HEK293 (cell line): ENCODE results near the gene BCAP31.
A peak's percentile ranks its signal among the peaks of the same experiment; 100 is the strongest.
"Not testable (repeated sequence)": the region's sequence is repeated elsewhere in the genome, so short reads cannot be mapped to it uniquely, and the experiment has no call there.

Experiments
- CTCF ChIA-PET: fragments of 350-600 bp; formaldehyde crosslinking; extraction: SDS; loops from one replicate; lab custom pipeline; 2021; ENCODE audit warnings: antibody characterized with exemption; lab: Yijun Ruan, JAX
- POLR2A ChIA-PET: fragments of 300-600 bp; formaldehyde crosslinking; extraction: SDS; loops from one replicate; lab custom pipeline; 2020; ENCODE audit warnings: antibody characterized with exemption, inconsistent platforms; lab: Yijun Ruan, JAX
- H3K27ac ChIP-seq: fragments of 200-500 bp; sonication (Bioruptor generic); 2 replicates; pipeline ENCODE4 v1.5.1; 2014; ENCODE audit warnings: low read depth, low read length, control low read depth, inconsistent platforms; ENCODE audit errors: extremely low read depth
- H3K36me3 ChIP-seq, 2 experiments: fragments of 200-500 bp in 1 of 2; sonication (Bioruptor generic) in 1 of 2; 1 replicate in 1 of 2; 2 replicates in 1 of 2; pipeline ENCODE4 v1.5.1; 2014 to 2017; ENCODE audit warnings: inconsistent platforms in 2 of 2, low read length in 2 of 2; ENCODE audit not compliant: control insufficient read depth in 2 of 2, insufficient read depth in 1 of 2
- H3K4me1 ChIP-seq: fragments of 200-500 bp; sonication (Bioruptor generic); 2 replicates; pipeline ENCODE4 v1.5.1; 2014; ENCODE audit warnings: mild to moderate bottlenecking, low read length, inconsistent platforms; ENCODE audit not compliant: control insufficient read depth, insufficient read depth
- H3K4me3 ChIP-seq: 2 replicates; pipeline ENCODE4 v1.5.1; 2011; ENCODE audit warnings: low read depth, mild to moderate bottlenecking, control low read depth, low read length, moderate library complexity
- H3K9me3 ChIP-seq: fragments of 200-500 bp; sonication (Bioruptor generic); 2 replicates; pipeline ENCODE4 v1.5.1; 2014; ENCODE audit warnings: low read depth, low read length, inconsistent platforms; ENCODE audit not compliant: control insufficient read depth, insufficient read depth
- EGR2 ChIP-seq: fragments of 450-650 bp; formaldehyde crosslinking; IDR thresholded peaks from 2 replicates; pipeline ENCODE4 v1.5.1; 2016; ENCODE audit warnings: low read depth, missing biosample characterization, missing genetic modification characterization
- GLIS2 ChIP-seq: fragments of 450-650 bp; formaldehyde crosslinking; IDR thresholded peaks from 2 replicates; pipeline ENCODE4 v1.5.1; 2016; ENCODE audit warnings: missing biosample characterization, missing genetic modification characterization
- HOXC10 ChIP-seq: sonication (generic); formaldehyde crosslinking; IDR thresholded peaks from 2 replicates; pipeline ENCODE4 v1.8.1; 2023; ENCODE audit warnings: mild to moderate bottlenecking, missing genetic modification reagents
- KLF10 ChIP-seq: fragments of 450-650 bp; IDR thresholded peaks from 2 replicates; pipeline ENCODE4 v1.5.1; 2018; ENCODE audit warnings: missing biosample characterization, mild to moderate bottlenecking, missing genetic modification characterization
- KLF9 ChIP-seq: fragments of 450-650 bp; formaldehyde crosslinking; IDR thresholded peaks from 2 replicates; pipeline ENCODE4 v1.5.1; 2016; ENCODE audit warnings: missing biosample characterization, missing genetic modification characterization, low read depth
- YY2 ChIP-seq: fragments of 450-650 bp; formaldehyde crosslinking; IDR thresholded peaks from 2 replicates; pipeline ENCODE4 v1.5.1; 2016; ENCODE audit warnings: missing biosample characterization, missing genetic modification characterization
- ZFHX2 ChIP-seq: fragments of 450-650 bp; formaldehyde crosslinking; conservative IDR thresholded peaks from 2 replicates; pipeline ENCODE4 v1.5.1; 2016; ENCODE audit warnings: missing biosample characterization, missing genetic modification characterization
- ZFP37 ChIP-seq: fragments of 450-650 bp; formaldehyde crosslinking; IDR thresholded peaks from 2 replicates; pipeline ENCODE4 v1.5.1; 2016; ENCODE audit warnings: missing biosample characterization, missing genetic modification characterization
- ZNF398 ChIP-seq: fragments of 450-650 bp; formaldehyde crosslinking; IDR thresholded peaks from 2 replicates; pipeline ENCODE4 v1.5.1; 2017; ENCODE audit warnings: missing biosample characterization, missing genetic modification characterization
- ZNF621 ChIP-seq: fragments of 450-650 bp; formaldehyde crosslinking; IDR thresholded peaks from 2 replicates; pipeline ENCODE4 v1.5.1; 2017; ENCODE audit warnings: missing biosample characterization, missing genetic modification characterization
- TF ChIP-seq, protein P1 (sequence below): fragments of 450-650 bp; formaldehyde crosslinking; IDR thresholded peaks from 2 replicates; pipeline ENCODE4 v1.5.1; 2016; ENCODE audit warnings: missing biosample characterization, missing genetic modification characterization

The BCAP31 gene

GRCh38 chrX:153693216-153694086, 30.7 kb downstream of the BCAP31 start (continued):
- TF ChIP-seq ZFP37 (tag by site-specific recombination): peak; percentile 60; the same call in 1 of the 2 replicates

- peaks cover 0 to 74% of the 10 kb centered on the region in 2 experiments; a peak in 1 of 3 replicates for H3K36me3 ChIP-seq
- POLR2A ChIA-PET: no interaction called here
- no peak for TF ChIP-seq KLF10 (tag by site-specific recombination)
- TF ChIP-seq EGR2 (tag by site-specific recombination): peak; percentile 90
- no peak for TF ChIP-seq KLF9 (tag by site-specific recombination)
- peak; percentile 90 for TF ChIP-seq ZFHX2 (tag by site-specific recombination)
- peak; percentile 43 for TF ChIP-seq ZNF398 (tag by site-specific recombination)
- TF ChIP-seq, all 188 proteins: peak for 3
- CTCF ChIA-PET: interaction anchor here (1.8 kb wide), 1 partner anchor 16 kb away, joined by 4 read pairs; no protein-coding TSS in a partner anchor
- H3K9me3 ChIP-seq: no peaks in the 10 kb centered on the region
- H3K27ac ChIP-seq: peak overlapping the region; percentile 46; the same call in 1 of the 2 replicates
- no peak overlapping the region for H3K4me3 ChIP-seq
- no peaks in the 10 kb centered on the region for H3K4me1 ChIP-seq
Observed at GRCh38 chrX:153692611-153693156, 31.5 kb downstream of the BCAP31 start.

DNA sequence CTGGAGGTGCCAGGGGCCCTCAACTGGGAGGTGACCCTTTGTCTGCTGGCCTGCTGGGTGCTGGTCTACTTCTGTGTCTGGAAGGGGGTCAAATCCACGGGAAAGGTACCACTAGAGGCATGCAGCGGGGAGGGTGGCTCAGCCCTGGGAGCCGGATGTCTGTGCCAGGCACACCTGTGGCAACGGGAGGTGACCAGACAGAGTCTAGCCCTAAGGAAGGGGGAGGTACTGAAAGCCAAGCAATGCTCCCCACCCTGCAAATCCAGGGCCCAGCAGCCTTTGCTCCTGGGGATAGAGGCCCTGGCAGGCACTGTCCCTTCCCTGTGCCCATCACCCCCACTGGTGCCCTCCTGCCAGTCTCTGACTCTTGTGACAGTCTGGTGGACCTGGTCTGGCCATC, 32.2 kb downstream of the BCAP31 start:
- CTCF ChIA-PET: interaction anchor here (1.8 kb wide), 1 partner anchor 17 kb away, joined by 4 read pairs; no protein-coding TSS in a partner anchor
- H3K36me3 ChIP-seq: peaks cover 0 to 69% of the 10 kb centered on the region in 2 experiments; a peak in 1 of 3 replicates
- no peak for TF ChIP-seq YY2 (tag by site-specific recombination)
- 0 out of 2 replicates have a peak, but pooled peaks have one; percentile 77 for TF ChIP-seq HOXC10 (CRISPR knock-in tag)
- no peak for TF ChIP-seq ZNF621 (tag by site-specific recombination)
- TF ChIP-seq, all 188 proteins: peak for 1

DNA sequence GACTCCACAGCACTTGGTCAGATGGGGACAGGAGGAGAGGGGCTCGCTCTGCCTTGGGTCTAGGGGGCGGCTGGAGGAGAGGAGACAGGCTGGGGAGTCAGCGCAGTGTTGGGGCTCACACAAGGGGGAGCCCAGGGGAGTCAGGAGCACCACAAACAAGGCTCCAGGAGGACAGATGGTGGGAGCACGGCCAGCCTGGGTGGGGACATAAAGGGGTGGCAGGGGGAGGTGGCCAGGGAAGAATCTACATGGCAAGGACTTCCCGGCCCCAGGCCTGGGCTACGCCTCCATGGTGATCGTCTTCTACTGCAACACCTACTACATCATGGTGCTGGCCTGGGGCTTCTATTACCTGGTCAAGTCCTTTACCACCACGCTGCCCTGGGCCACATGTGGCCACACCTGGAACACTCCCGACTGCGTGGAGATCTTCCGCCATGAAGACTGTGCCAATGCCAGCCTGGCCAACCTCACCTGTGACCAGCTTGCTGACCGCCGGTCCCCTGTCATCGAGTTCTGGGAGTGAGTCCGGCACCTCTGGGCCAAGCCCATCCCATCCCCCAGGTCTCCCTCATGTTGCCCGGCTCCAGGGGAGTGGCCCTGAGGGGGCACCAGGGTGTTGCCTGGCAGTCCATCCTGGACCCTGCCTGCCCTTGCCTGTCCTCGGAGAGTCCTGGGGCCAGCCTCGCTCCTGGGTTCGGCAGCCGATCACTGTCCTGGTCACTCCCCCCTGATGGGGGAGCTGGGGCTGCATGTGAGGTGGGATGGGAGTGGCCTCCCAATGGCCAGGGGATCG, 33.0 kb downstream of the BCAP31 start:
- H3K36me3 ChIP-seq: peaks cover 0 to 62% of the 10 kb centered on the region in 2 experiments; a peak in 1 of 3 replicates
- H3K4me3 ChIP-seq, POLR2A ChIA-PET, H3K27ac ChIP-seq, CTCF ChIA-PET, H3K4me1 ChIP-seq, H3K9me3 ChIP-seq: not testable (repeated sequence)
- TF ChIP-seq GLIS2: peak; percentile 38; the same call in 1 of the 2 replicates
- TF ChIP-seq, protein P1, sequence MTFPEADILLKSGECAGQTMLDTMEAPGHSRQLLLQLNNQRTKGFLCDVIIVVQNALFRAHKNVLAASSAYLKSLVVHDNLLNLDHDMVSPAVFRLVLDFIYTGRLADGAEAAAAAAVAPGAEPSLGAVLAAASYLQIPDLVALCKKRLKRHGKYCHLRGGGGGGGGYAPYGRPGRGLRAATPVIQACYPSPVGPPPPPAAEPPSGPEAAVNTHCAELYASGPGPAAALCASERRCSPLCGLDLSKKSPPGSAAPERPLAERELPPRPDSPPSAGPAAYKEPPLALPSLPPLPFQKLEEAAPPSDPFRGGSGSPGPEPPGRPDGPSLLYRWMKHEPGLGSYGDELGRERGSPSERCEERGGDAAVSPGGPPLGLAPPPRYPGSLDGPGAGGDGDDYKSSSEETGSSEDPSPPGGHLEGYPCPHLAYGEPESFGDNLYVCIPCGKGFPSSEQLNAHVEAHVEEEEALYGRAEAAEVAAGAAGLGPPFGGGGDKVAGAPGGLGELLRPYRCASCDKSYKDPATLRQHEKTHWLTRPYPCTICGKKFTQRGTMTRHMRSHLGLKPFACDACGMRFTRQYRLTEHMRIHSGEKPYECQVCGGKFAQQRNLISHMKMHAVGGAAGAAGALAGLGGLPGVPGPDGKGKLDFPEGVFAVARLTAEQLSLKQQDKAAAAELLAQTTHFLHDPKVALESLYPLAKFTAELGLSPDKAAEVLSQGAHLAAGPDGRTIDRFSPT: 0 out of 2 replicates have a peak, but pooled peaks have one; percentile 16

More for the DNA sequence above, 32.2 kb downstream of the BCAP31 start:
- Histone ChIP-seq H3K9me3 (no peaks in the 10 kb centered on the region), H3K4me3 (no peak overlapping the region), H3K4me1 (no peaks in the 10 kb centered on the region), H3K27ac (peak overlapping the region; percentile 46; the same call in 1 of the 2 replicates)
- POLR2A ChIA-PET: no interaction called here
